ENCODE results near the gene UBE2E2. TPM values are rescaled to one million over a fixed set of nuclear protein-coding genes. Genes with fewer than 3 reads are reported as not detected.
"Not testable (repeated sequence)": the region's sequence is repeated elsewhere in the genome, so short reads cannot be mapped to it uniquely, and the experiment has no call there.

The UBE2E2 gene
- polyA plus RNA-seq, 1 donor: 15.4 TPM

DNA sequence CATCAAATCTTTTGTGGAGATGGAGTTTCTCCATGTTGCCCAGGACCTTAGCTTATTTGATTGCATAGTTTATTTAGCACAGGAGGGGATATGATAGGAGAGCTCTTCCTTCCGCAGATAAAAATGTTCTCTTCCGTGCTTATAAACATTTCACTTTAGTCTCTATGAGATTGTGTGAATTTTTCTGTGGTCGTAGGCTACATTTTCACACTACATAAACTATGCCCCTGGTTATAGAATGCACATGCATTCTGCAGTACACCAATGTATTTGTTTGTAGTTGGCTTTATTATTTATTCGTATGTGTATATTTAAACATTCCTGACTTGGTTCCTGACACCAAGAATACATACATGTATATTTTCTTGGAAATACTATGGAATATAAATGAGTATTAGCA is 139.2 kb downstream of the UBE2E2 start:
- DNase-seq: no peak
- 60% methylated on average over 1 of the region's 4 CpGs for WGBS (ENCODE audit: insufficient coverage, low lambda C conversion rate)
- H3K27me3 ChIP-seq (ENCODE audit: control insufficient read depth, insufficient read depth, low read length): no peaks in the 10 kb centered on the region
- H3K4me3 ChIP-seq (ENCODE audit: low read length): no peak overlapping the region
- no peaks in the 10 kb centered on the region for H3K36me3 ChIP-seq (ENCODE audit: control insufficient read depth, insufficient read depth, low read length)
- H3K9me3 ChIP-seq (ENCODE audit: control insufficient read depth, low read depth, low read length): no peaks in the 10 kb centered on the region
- no peak overlapping the region for H3K27ac ChIP-seq (ENCODE audit: low read length)
- H3K4me1 ChIP-seq (ENCODE audit: control insufficient read depth, insufficient read depth, low read length): no peaks in the 10 kb centered on the region

GRCh38 chr3:23343509-23343908 is 140.4 kb downstream of the UBE2E2 start:
- no peaks in the 10 kb centered on the region for H3K36me3 ChIP-seq (ENCODE audit: control insufficient read depth, insufficient read depth, low read length)
- no peaks in the 10 kb centered on the region for H3K4me1 ChIP-seq (ENCODE audit: control insufficient read depth, insufficient read depth, low read length)
- no peak overlapping the region for H3K27ac ChIP-seq (ENCODE audit: low read length)
- H3K27me3 ChIP-seq (ENCODE audit: control insufficient read depth, insufficient read depth, low read length): no peaks in the 10 kb centered on the region
- no peak overlapping the region for H3K4me3 ChIP-seq (ENCODE audit: low read length)
- no peak for DNase-seq
- 80% methylated on average over 1 of the region's 7 CpGs for WGBS (ENCODE audit: insufficient coverage, low lambda C conversion rate)
- H3K9me3 ChIP-seq (ENCODE audit: control insufficient read depth, low read depth, low read length): no peaks in the 10 kb centered on the region

DNA sequence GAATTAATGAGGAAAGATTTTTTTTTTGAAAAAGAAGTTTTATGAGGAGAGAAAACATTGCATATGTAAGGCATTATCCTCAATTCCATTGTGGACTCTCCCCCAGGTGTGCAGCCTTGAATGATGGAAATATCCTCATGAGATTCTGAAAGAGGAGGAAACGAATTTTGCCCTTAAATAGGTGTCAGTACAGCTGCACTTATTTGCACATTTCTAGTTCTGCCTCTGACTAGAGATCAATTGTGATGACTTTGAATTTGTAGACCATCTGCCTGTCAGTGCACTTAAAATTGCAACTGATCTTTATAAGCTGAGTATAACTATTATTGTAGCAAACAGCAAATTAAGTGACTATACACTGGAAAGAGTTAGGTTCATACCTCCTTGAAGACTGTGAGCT is 141.8 kb downstream of the UBE2E2 start:
- H3K36me3 ChIP-seq (ENCODE audit: control insufficient read depth, insufficient read depth, low read length): no peaks in the 10 kb centered on the region

DNA sequence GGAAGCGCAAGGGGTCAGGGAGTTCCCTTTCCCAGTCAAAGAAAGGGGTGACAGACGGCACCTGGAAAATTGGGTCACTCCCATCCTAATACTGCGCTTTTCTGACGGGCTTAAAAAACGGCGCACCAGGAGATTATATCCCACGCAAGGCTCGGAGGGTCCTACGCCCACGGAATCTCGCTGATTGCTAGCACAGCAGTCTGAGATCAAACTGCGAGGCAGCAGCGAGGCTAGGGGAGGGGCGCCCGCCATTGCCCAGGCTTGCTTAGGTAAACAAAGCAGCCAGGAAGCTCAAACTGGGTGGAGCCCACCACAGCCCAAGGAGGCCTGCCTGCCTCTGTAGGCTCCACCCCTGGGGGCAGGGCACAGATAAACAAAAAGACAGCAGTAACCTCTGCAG is 146.3 kb downstream of the UBE2E2 start:
- DNase-seq: not testable (repeated sequence)

More for the DNA sequence above, 141.8 kb downstream of the UBE2E2 start:
- H3K9me3 ChIP-seq (ENCODE audit: control insufficient read depth, low read depth, low read length): no peaks in the 10 kb centered on the region
- no peaks in the 10 kb centered on the region for H3K27me3 ChIP-seq (ENCODE audit: control insufficient read depth, insufficient read depth, low read length)
- no CpG with 5 or more reads among the region's 1 CpG for WGBS (ENCODE audit: insufficient coverage, low lambda C conversion rate)
- no peaks in the 10 kb centered on the region for H3K4me1 ChIP-seq (ENCODE audit: control insufficient read depth, insufficient read depth, low read length)
- no peak overlapping the region for H3K27ac ChIP-seq (ENCODE audit: low read length)
- no peak for DNase-seq
- H3K4me3 ChIP-seq (ENCODE audit: low read length): no peak overlapping the region

DNA sequence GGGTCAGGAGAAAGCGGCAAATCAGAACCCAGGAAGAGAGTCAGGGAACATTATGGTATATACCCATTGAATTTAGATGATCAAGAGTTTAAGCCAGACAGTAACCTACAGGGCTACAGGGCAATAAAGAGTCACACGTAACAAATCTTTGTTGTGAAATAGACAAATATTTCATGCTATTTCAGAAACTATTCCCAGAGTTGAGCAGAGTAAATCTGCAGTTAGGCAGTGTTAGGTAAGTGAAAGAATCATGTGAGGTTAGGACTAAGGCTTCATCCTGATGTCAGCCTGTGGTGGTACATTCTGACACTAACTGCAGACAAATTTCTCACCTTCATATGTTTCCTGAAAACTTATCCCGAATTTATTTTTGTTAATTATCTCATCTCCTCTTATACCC is 153.0 kb downstream of the UBE2E2 start:
- Histone ChIP-seq H3K4me1 (ENCODE audit: control insufficient read depth, insufficient read depth, low read length) (no peaks in the 10 kb centered on the region), H3K9me3 (ENCODE audit: control insufficient read depth, low read depth, low read length) (no peaks in the 10 kb centered on the region), H3K27ac (ENCODE audit: low read length) (no peak overlapping the region), H3K4me3 (ENCODE audit: low read length) (no peak overlapping the region), H3K27me3 (ENCODE audit: control insufficient read depth, insufficient read depth, low read length) (no peaks in the 10 kb centered on the region), H3K36me3 (ENCODE audit: control insufficient read depth, insufficient read depth, low read length) (no peaks in the 10 kb centered on the region)
- WGBS (ENCODE audit: insufficient coverage, low lambda C conversion rate): 89% methylated on average over 1 of the region's 3 CpGs
- no peak for DNase-seq

More for the DNA sequence above, 146.3 kb downstream of the UBE2E2 start:
- not testable (repeated sequence) for H3K36me3 ChIP-seq (ENCODE audit: control insufficient read depth, insufficient read depth, low read length); H3K4me1 ChIP-seq (ENCODE audit: control insufficient read depth, insufficient read depth, low read length); H3K27me3 ChIP-seq (ENCODE audit: control insufficient read depth, insufficient read depth, low read length); H3K9me3 ChIP-seq (ENCODE audit: control insufficient read depth, low read depth, low read length); H3K4me3 ChIP-seq (ENCODE audit: low read length); H3K27ac ChIP-seq (ENCODE audit: low read length)
- WGBS (ENCODE audit: insufficient coverage, low lambda C conversion rate): no CpG with 5 or more reads among the region's 15 CpGs

- no peak overlapping the region for H3K27ac ChIP-seq (ENCODE audit: low read length)
- WGBS (ENCODE audit: insufficient coverage, low lambda C conversion rate): 80% methylated on average over 1 of the region's 3 CpGs
- H3K36me3 ChIP-seq (ENCODE audit: control insufficient read depth, insufficient read depth, low read length): no peaks in the 10 kb centered on the region
- no peaks in the 10 kb centered on the region for H3K9me3 ChIP-seq (ENCODE audit: control insufficient read depth, low read depth, low read length)
- no peak overlapping the region for H3K4me3 ChIP-seq (ENCODE audit: low read length)
- DNase-seq: no peak
- no peaks in the 10 kb centered on the region for H3K4me1 ChIP-seq (ENCODE audit: control insufficient read depth, insufficient read depth, low read length)
- no peaks in the 10 kb centered on the region for H3K27me3 ChIP-seq (ENCODE audit: control insufficient read depth, insufficient read depth, low read length)
Observed at GRCh38 chr3:23356923-23357322, 153.8 kb downstream of the UBE2E2 start.

DNA sequence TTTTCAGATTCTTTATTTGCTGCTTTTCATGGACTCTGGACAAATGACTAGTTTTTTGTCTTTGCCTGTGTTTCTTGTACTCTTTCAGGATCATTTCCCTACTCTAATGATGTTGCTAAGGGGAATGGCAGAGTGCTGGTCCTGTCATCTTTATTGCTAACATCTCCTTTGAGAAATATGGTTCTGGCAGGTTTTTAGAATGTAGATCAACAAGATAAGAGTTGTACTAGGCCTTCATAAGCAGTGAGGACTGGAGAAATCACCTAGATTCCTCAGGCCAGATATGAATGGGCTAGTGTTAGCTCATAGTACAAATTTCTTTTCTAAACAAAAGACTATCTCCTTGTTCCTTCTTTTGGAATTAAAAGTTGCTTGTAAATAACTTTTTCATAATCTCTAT is 156.0 kb downstream of the UBE2E2 start:
- no peak overlapping the region for H3K27ac ChIP-seq (ENCODE audit: low read length)
- H3K36me3 ChIP-seq (ENCODE audit: control insufficient read depth, insufficient read depth, low read length): no peaks in the 10 kb centered on the region
- no peak for DNase-seq
- H3K4me3 ChIP-seq (ENCODE audit: low read length): no peak overlapping the region
- no peaks in the 10 kb centered on the region for H3K27me3 ChIP-seq (ENCODE audit: control insufficient read depth, insufficient read depth, low read length)
- H3K9me3 ChIP-seq (ENCODE audit: control insufficient read depth, low read depth, low read length): no peaks in the 10 kb centered on the region
- H3K4me1 ChIP-seq (ENCODE audit: control insufficient read depth, insufficient read depth, low read length): no peaks in the 10 kb centered on the region

GRCh38 chr3:23365066-23365465 is 161.9 kb downstream of the UBE2E2 start:
- WGBS (ENCODE audit: insufficient coverage, low lambda C conversion rate): no CpG with 5 or more reads among the region's 2 CpGs
- Histone ChIP-seq H3K4me1 (ENCODE audit: control insufficient read depth, insufficient read depth, low read length) (no peaks in the 10 kb centered on the region), H3K9me3 (ENCODE audit: control insufficient read depth, low read depth, low read length) (no peaks in the 10 kb centered on the region), H3K27me3 (ENCODE audit: control insufficient read depth, insufficient read depth, low read length) (no peaks in the 10 kb centered on the region), H3K27ac (ENCODE audit: low read length) (no peak overlapping the region), H3K36me3 (ENCODE audit: control insufficient read depth, insufficient read depth, low read length) (no peaks in the 10 kb centered on the region), H3K4me3 (ENCODE audit: low read length) (no peak overlapping the region)
- DNase-seq: no peak

- H3K4me1 ChIP-seq (ENCODE audit: control insufficient read depth, insufficient read depth, low read length): no peaks in the 10 kb centered on the region
- no peak for DNase-seq
- no peak overlapping the region for H3K4me3 ChIP-seq (ENCODE audit: low read length)
- no peaks in the 10 kb centered on the region for H3K27me3 ChIP-seq (ENCODE audit: control insufficient read depth, insufficient read depth, low read length)
- 100% methylated on average over 1 of the region's 1 CpG for WGBS (ENCODE audit: insufficient coverage, low lambda C conversion rate)
- H3K27ac ChIP-seq (ENCODE audit: low read length): no peak overlapping the region
- H3K9me3 ChIP-seq (ENCODE audit: control insufficient read depth, low read depth, low read length): no peaks in the 10 kb centered on the region
- no peaks in the 10 kb centered on the region for H3K36me3 ChIP-seq (ENCODE audit: control insufficient read depth, insufficient read depth, low read length)
Observed at GRCh38 chr3:23368731-23369130, 165.6 kb downstream of the UBE2E2 start.

GRCh38 chr3:23372285-23372684 is 169.2 kb downstream of the UBE2E2 start:
- H3K4me1 ChIP-seq (ENCODE audit: control insufficient read depth, insufficient read depth, low read length): no peaks in the 10 kb centered on the region
- H3K9me3 ChIP-seq (ENCODE audit: control insufficient read depth, low read depth, low read length): no peaks in the 10 kb centered on the region
- H3K27me3 ChIP-seq (ENCODE audit: control insufficient read depth, insufficient read depth, low read length): no peaks in the 10 kb centered on the region
- H3K27ac ChIP-seq (ENCODE audit: low read length): no peak overlapping the region
- H3K36me3 ChIP-seq (ENCODE audit: control insufficient read depth, insufficient read depth, low read length): no peaks in the 10 kb centered on the region
- WGBS (ENCODE audit: insufficient coverage, low lambda C conversion rate): 67% methylated on average over 1 of the region's 1 CpG
- H3K4me3 ChIP-seq (ENCODE audit: low read length): no peak overlapping the region
- no peak for DNase-seq

- Histone ChIP-seq H3K4me3 (ENCODE audit: low read length) (no peak overlapping the region), H3K4me1 (ENCODE audit: control insufficient read depth, insufficient read depth, low read length) (no peaks in the 10 kb centered on the region), H3K27me3 (ENCODE audit: control insufficient read depth, insufficient read depth, low read length) (no peaks in the 10 kb centered on the region), H3K27ac (ENCODE audit: low read length) (no peak overlapping the region), H3K9me3 (ENCODE audit: control insufficient read depth, low read depth, low read length) (no peaks in the 10 kb centered on the region), H3K36me3 (ENCODE audit: control insufficient read depth, insufficient read depth, low read length) (no peaks in the 10 kb centered on the region)
- DNase-seq: no peak
- 71% methylated on average over 1 of the region's 3 CpGs for WGBS (ENCODE audit: insufficient coverage, low lambda C conversion rate)
Observed at GRCh38 chr3:23376516-23377248, 173.6 kb downstream of the UBE2E2 start.
